Measurements from ENCODE around the gene SPAG7. TPM values are rescaled to one million over a fixed set of nuclear protein-coding genes. Genes with fewer than 3 reads are reported as not detected.
A peak's percentile ranks its signal among the peaks of the same experiment; 100 is the strongest.

The SPAG7 gene
- polyA plus RNA-seq (2012; ENCODE audit: missing spikeins): 82.1 TPM

DNA sequence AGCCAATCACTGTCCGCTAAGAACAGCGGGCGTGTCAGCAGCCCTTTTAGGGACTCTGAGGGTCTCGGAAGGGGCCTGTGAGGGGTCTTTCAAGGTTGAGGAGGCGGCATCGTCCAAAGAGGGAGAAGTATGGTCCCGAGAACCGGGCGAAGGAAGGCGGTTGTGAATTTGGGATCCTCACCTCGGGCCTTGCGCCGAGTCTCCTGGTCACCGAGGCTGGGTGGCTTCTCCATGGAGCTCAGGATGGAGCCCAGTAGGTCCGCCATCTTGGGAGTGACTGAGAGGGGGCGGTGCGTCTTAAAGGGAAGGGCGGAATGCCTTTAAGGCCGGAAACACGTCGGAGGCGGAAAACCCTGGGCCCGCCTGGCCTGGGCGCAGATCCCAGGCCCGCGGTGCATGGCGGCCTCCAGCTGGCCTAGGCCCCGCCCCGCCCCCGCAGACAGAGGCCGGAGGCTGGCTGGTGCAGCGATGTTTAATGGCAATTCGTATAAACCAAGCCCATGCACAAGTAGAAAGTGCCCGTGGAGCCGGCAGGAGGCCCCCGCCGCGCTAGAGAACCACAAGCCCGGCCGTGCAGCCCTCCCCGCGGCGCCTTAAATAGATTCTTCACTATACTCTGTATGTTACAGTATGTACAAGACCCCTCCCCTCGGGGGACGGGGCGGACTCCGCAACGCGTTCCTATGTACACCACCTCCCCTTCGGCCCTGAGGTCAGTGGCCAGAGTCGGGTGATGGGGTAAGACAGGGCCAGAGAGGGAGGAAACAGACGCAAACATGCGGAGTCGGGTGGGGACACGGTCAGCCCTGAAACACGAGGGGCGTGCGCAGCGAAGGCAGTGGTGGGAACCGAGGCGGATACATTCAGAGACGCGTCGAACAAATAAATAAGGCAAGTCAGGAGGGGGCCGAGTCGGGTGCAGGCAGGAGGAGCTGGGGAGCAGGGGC, at the start of gene SPAG7:
Gene SPAG7 (minus strand): TSS at position 279 of the 947 bp plus-strand sequence. CDS start 13 bp downstream, at position 266.
- DNase-seq (ENCODE audit: insufficient read length) (peak; percentile 97), FAIRE-seq (peak; percentile 99)
- TF ChIP-seq POLR2A (IDR thresholded peaks at IDR 0.05; ENCODE audit: low read depth, low read length): peak; percentile 82
- no peak for TF ChIP-seq POLR2AphosphoS5 (IDR thresholded peaks at IDR 0.05; ENCODE audit: low read depth, low read length)
- TF ChIP-seq TAF1 (IDR thresholded peaks at IDR 0.05; ENCODE audit: borderline replicate concordance, low read depth, low read length): peak; percentile 92

GRCh38 chr17:5014357-5014756, 46.7 kb upstream of the SPAG7 start:
- FAIRE-seq: no peak
- TF ChIP-seq TAF1 (IDR thresholded peaks at IDR 0.05; ENCODE audit: borderline replicate concordance, low read depth, low read length) (no peak), POLR2A (IDR thresholded peaks at IDR 0.05; ENCODE audit: low read depth, low read length) (no peak), POLR2AphosphoS5 (IDR thresholded peaks at IDR 0.05; ENCODE audit: low read depth, low read length) (no peak)
- no peak for DNase-seq (ENCODE audit: insufficient read length)

GRCh38 chr17:5011928-5012327, 44.3 kb upstream of the SPAG7 start:
- peak; percentile 93 for FAIRE-seq
- DNase-seq (ENCODE audit: insufficient read length): peak; percentile 52

DNA sequence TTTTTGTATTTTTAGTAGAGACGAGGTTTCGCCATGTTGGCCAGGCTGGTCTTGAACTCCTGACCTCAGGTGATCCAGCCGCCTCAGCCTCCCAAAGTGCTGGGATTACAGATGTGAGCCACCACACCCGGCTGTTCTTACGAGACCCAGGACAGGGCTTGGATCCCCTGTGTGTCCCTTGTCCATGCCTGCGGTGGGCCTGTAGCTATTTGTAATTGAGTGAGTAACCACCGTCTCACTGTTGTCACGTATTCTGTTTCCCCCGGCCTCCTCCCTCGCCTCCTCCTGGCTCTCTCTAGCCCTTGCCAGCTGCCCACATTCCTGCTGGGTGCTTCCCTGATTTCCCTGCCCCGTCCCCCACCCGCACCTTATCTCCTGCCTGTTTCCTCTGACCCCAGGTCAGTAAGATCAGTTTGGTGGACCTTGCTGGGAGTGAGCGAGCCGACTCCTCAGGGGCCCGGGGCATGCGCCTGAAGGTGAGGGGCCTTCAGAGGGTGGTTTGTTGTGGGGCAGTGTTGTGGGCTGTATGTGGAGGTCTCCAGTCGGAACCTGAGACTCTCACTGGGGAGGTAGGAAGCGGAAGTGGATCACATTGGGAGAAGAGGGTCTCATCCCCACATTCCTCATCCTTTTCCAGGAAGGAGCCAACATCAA, 35.7 kb upstream of the SPAG7 start:
- FAIRE-seq: no peak
- TF ChIP-seq POLR2A (IDR thresholded peaks at IDR 0.05; ENCODE audit: low read depth, low read length) (no peak), TAF1 (IDR thresholded peaks at IDR 0.05; ENCODE audit: borderline replicate concordance, low read depth, low read length) (no peak), POLR2AphosphoS5 (IDR thresholded peaks at IDR 0.05; ENCODE audit: low read depth, low read length) (no peak)
- no peak for DNase-seq (ENCODE audit: insufficient read length)

More at GRCh38 chr17:5011928-5012327, 44.3 kb upstream of the SPAG7 start:
- TF ChIP-seq POLR2AphosphoS5 (IDR thresholded peaks at IDR 0.05; ENCODE audit: low read depth, low read length) (no peak), POLR2A (IDR thresholded peaks at IDR 0.05; ENCODE audit: low read depth, low read length) (no peak), TAF1 (IDR thresholded peaks at IDR 0.05; ENCODE audit: borderline replicate concordance, low read depth, low read length) (no peak)

GRCh38 chr17:5002121-5002788, 34.6 kb upstream of the SPAG7 start:
- no peak for TF ChIP-seq TAF1 (IDR thresholded peaks at IDR 0.05; ENCODE audit: borderline replicate concordance, low read depth, low read length)
- TF ChIP-seq POLR2AphosphoS5 (IDR thresholded peaks at IDR 0.05; ENCODE audit: low read depth, low read length): no peak
- TF ChIP-seq POLR2A (IDR thresholded peaks at IDR 0.05; ENCODE audit: low read depth, low read length): no peak
- DNase-seq (ENCODE audit: insufficient read length): no peak
- no peak for FAIRE-seq

DNA sequence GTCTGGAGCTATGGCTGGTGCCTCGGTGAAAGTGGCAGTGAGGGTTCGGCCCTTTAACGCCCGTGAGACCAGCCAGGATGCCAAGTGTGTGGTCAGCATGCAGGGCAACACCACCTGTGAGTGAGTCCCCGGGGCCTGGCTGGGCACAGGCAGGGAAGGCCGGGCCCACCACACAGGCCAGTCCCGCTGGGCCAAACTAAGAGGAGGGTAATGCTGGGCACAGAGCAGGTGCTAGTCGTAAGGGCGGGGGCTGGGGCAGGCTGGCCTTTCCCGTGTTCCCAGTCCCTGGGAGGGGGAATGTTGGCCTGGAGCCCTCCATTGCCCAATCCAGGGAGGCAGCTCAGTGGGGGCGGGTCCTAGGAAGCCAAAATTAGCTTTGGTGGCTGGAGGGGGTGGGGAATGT, 32.6 kb upstream of the SPAG7 start:
- TF ChIP-seq POLR2AphosphoS5 (IDR thresholded peaks at IDR 0.05; ENCODE audit: low read depth, low read length): no peak
- no peak for TF ChIP-seq TAF1 (IDR thresholded peaks at IDR 0.05; ENCODE audit: borderline replicate concordance, low read depth, low read length)
- no peak for TF ChIP-seq POLR2A (IDR thresholded peaks at IDR 0.05; ENCODE audit: low read depth, low read length)
- DNase-seq (ENCODE audit: insufficient read length) (no peak), FAIRE-seq (no peak)

DNA sequence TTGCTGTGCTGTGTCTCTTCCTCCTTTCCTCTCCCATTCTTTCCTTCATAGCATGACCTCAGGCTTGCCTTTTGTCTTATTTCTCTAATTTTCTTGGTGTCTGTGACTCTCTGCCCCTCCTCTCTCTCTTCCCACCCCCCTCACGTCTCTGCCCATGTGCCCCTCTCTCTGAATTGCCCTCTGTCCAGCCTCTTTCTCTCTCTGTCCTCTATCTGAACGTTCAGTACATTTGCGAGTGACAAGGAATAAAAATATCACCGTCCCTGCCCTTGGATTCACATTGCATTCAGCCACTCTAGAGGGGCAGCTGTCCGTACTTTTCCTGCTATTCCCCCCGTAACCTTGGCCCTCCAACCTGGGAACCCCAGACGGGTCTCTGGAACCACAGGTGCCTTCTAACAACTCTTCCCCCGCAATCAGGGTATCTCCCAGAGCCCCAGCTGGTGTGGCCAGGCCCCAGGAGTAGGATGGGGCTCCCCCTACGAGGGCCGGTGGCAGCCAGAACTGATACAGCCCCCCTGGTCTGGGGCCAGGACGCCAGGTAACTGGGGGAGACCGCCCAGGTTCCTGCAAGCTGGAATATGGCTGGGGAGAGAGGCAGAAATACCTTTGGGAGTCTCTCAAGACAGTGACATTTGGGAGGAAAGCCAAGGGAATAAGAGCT, 31.9 kb upstream of the SPAG7 start:
- DNase-seq (ENCODE audit: insufficient read length) (no peak), FAIRE-seq (no peak)
- TF ChIP-seq POLR2AphosphoS5 (IDR thresholded peaks at IDR 0.05; ENCODE audit: low read depth, low read length): no peak
- TF ChIP-seq TAF1 (IDR thresholded peaks at IDR 0.05; ENCODE audit: borderline replicate concordance, low read depth, low read length): no peak
- TF ChIP-seq POLR2A (IDR thresholded peaks at IDR 0.05; ENCODE audit: low read depth, low read length): no peak

DNA sequence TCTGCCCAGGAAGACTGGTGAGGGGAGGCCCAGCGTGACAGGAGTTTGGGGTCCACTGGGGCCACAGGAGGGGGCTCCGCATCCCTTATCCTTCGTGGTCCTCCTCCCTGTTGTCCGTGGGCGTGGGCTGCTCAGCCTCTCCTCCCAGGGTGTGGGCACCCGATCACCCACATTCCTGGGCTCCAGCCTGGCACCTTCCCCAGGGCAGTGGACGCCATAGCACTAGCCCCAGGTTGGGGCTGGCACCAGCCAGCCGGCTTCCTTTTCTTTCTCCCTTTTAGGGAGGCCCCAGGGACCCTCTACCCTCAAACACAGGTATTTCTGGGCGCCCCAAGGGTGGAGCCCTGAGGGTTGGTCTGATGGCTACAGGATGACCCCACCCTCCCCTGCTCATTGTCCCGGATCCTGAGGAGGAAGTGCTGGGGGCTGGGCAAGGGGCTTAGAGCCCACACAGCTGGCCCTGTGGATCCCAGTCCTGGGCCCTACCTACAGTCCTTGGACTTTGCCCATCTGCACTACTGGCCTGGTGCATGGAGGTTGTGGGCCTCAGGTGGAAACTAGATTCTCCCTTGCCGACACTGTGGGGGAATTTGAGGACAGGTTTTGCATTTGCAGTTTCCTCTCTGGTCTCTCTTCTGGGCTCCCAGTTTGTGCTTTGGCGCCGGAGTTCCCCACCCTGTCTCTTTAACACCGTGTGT, 31.3 kb upstream of the SPAG7 start:
- peak; percentile 82 for FAIRE-seq
- DNase-seq (ENCODE audit: insufficient read length): no peak
- TF ChIP-seq POLR2A (IDR thresholded peaks at IDR 0.05; ENCODE audit: low read depth, low read length) (no peak), TAF1 (IDR thresholded peaks at IDR 0.05; ENCODE audit: borderline replicate concordance, low read depth, low read length) (no peak), POLR2AphosphoS5 (IDR thresholded peaks at IDR 0.05; ENCODE audit: low read depth, low read length) (no peak)

DNA sequence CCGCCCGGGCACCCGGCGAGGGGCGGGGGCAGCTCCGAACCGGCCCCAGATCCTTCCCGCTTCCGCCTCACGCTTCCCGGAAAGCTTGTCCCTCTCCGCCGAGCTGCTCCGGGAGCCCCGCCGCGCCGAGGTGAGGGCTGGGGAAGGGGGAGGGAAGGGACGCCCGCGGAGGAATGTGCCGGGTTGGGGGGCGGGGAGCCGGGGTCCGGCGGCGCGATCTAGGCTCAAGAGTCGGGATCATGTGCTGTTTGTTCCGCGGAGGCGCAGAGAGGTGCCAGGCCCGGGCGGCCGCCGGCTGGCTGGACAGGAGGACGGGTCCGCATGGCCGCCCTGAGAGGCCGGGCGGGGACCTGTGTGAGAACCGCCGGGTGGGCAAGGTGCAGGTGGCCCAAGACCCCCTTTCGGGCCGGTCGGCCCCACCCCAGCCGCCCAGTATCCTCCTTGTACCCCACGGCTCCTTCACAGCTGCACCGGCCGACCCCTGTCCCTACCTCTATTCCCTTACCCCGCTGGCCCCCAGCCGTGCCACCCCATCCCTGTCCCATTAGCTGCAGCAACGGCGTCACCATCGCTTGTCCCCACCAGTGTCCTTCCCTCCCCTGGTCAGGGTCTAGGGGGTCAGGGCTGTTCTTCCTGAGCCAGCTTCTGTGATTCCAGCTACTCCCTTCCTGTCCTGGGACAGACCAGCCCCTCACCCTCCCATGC, 30.6 kb upstream of the SPAG7 start:
- TF ChIP-seq POLR2A (IDR thresholded peaks at IDR 0.05; ENCODE audit: low read depth, low read length) (no peak), POLR2AphosphoS5 (IDR thresholded peaks at IDR 0.05; ENCODE audit: low read depth, low read length) (no peak), TAF1 (IDR thresholded peaks at IDR 0.05; ENCODE audit: borderline replicate concordance, low read depth, low read length) (no peak)
- DNase-seq (ENCODE audit: insufficient read length) (no peak), FAIRE-seq (no peak)

All from GM12892 (cell line).